ENCODE measurements around the gene KCNJ9.

- TF ChIP-seq CTCF (IDR thresholded peaks at IDR 0.05; ENCODE audit: low read depth, low read length, missing input control), result peak; percentile 54
- TF ChIP-seq REST (IDR thresholded peaks at IDR 0.05), result no peak
- no peak for TF ChIP-seq SP1 (IDR thresholded peaks at IDR 0.05)
These were observed 2.7 kb upstream of the KCNJ9 start for GRCh38 chr1:160078512-160079195.

Measured in liver (tissue), 3 donors.